ENCODE measurements around the gene USP31. TPM values are rescaled to one million over a fixed set of nuclear protein-coding genes. Genes with fewer than 3 reads are reported as not detected.

USP31 gene
- total and polyA plus RNA-seq, 10 donors: 0.52 to 9.0 (median 5.5) TPM

- no peak overlapping the region for H3K4me3 ChIP-seq
- DNase-seq: no peak
- no peak overlapping the region for H3K27ac ChIP-seq
- H3K9me3 ChIP-seq: no peaks in the 10 kb centered on the region
- peaks cover 0 to 82% (median 38%) of the 10 kb centered on the region in 7 donors for H3K27me3 ChIP-seq (replicated peaks in 1 of 7)
- peaks cover 12 to 20% (median 14%) of the 10 kb centered on the region in 6 donors for H3K4me1 ChIP-seq
- no peaks in the 10 kb centered on the region for H3K36me3 ChIP-seq
- intact Hi-C loops (cut with DNase I; ENCODE audit: low total_unique reads): no loop called here
- TF ChIP-seq POLR2AphosphoS5 (IDR thresholded peaks at IDR 0.05) (no peak), POLR2A (IDR thresholded peaks at IDR 0.05) (no peak), CTCF (IDR thresholded peaks at IDR 0.05 in 8 of 11, conservative IDR thresholded peaks at IDR 0.05 in 3 of 11) (no peak)
- 58 to 69% (median 60%) methylated on average over 11 of the region's 11 CpGs for WGBS, 5 donors
Observed at GRCh38 chr16:23185656-23186055, 36.4 kb upstream of the USP31 start.

GRCh38 chr16:23183543-23183862, 34.3 kb upstream of the USP31 start:
- H3K27ac ChIP-seq: no peak overlapping the region
- H3K27me3 ChIP-seq (replicated peaks in 1 of 7): peaks cover 0 to 88% (median 45%) of the 10 kb centered on the region in 7 donors
- peak overlapping the region in 1 of 8 donors; percentile 32 for H3K4me3 ChIP-seq

GRCh38 chr16:23182679-23183542, 33.7 kb upstream of the USP31 start, which contains the start of gene SCNN1G:
TSS of gene SCNN1G (plus strand) at chr16:23182745. CDS start at chr16:23186272, 3,527 bp downstream.
- peak; percentile 75 for DNase-seq
- intact Hi-C loops (cut with DNase I; ENCODE audit: low total_unique reads): loop anchor here (5.0 kb wide), 1 partner anchor 249 kb away; no protein-coding TSS in a partner anchor
- WGBS, 5 donors: 2 to 5% (median 4%) methylated on average over 42 to 71 of the region's 71 CpGs
- H3K4me3 ChIP-seq: peak within 1 kb of the TSS; percentile 15 to 69 (median 34)
- no peaks in the 10 kb centered on the region for H3K9me3 ChIP-seq
- peaks cover 12 to 20% (median 14%) of the 10 kb centered on the region in 6 donors for H3K4me1 ChIP-seq
- TF ChIP-seq POLR2AphosphoS5 (IDR thresholded peaks at IDR 0.05): no peak
- TF ChIP-seq CTCF (IDR thresholded peaks at IDR 0.05 in 8 of 11, conservative IDR thresholded peaks at IDR 0.05 in 3 of 11): peak in 6 of 11 experiments; percentile 6 to 67 (median 54)
- TF ChIP-seq POLR2A (IDR thresholded peaks at IDR 0.05): no peak
- H3K36me3 ChIP-seq: no peaks in the 10 kb centered on the region
- no peak within 1 kb of the TSS for H3K27ac ChIP-seq
- H3K27me3 ChIP-seq (replicated peaks in 1 of 7): peaks cover 0 to 94% (median 45%) of the 10 kb centered on the region in 7 donors

More at GRCh38 chr16:23183543-23183862, 34.3 kb upstream of the USP31 start:
- TF ChIP-seq POLR2A (IDR thresholded peaks at IDR 0.05): no peak
- no peak for TF ChIP-seq POLR2AphosphoS5 (IDR thresholded peaks at IDR 0.05)
- no peak for TF ChIP-seq CTCF (IDR thresholded peaks at IDR 0.05 in 8 of 11, conservative IDR thresholded peaks at IDR 0.05 in 3 of 11)
- intact Hi-C loops (cut with DNase I; ENCODE audit: low total_unique reads): loop anchor here (5.0 kb wide), 1 partner anchor 249 kb away; no protein-coding TSS in a partner anchor
- H3K4me1 ChIP-seq: peaks cover 12 to 20% (median 14%) of the 10 kb centered on the region in 6 donors
- no peak for DNase-seq
- no peaks in the 10 kb centered on the region for H3K9me3 ChIP-seq
- WGBS, 5 donors: 22 to 53% (median 28%) methylated on average over 1 to 4 of the region's 4 CpGs
- H3K36me3 ChIP-seq: no peaks in the 10 kb centered on the region

GRCh38 chr16:23182206-23182678, 33.0 kb upstream of the USP31 start:
- DNase-seq: peak; percentile 92
- Histone ChIP-seq H3K36me3 (no peaks in the 10 kb centered on the region), H3K4me3 (peak overlapping the region; percentile 15 to 69 (median 34)), H3K27me3 (replicated peaks in 1 of 7) (peaks cover 0 to 98% (median 45%) of the 10 kb centered on the region in 7 donors), H3K9me3 (no peaks in the 10 kb centered on the region), H3K4me1 (peaks cover 12 to 20% (median 14%) of the 10 kb centered on the region in 6 donors), H3K27ac (no peak overlapping the region)
- intact Hi-C loops (cut with DNase I; ENCODE audit: low total_unique reads): loop anchor here (5.0 kb wide), 1 partner anchor 250 kb away; no protein-coding TSS in a partner anchor
- 3 to 5% (median 5%) methylated on average over 30 to 33 of the region's 33 CpGs for WGBS, 5 donors
- TF ChIP-seq CTCF (IDR thresholded peaks at IDR 0.05 in 8 of 11, conservative IDR thresholded peaks at IDR 0.05 in 3 of 11) (peak; percentile 59 to 96 (median 91)), POLR2AphosphoS5 (IDR thresholded peaks at IDR 0.05) (peak in 2 of 3 donors; percentile 21 to 36), POLR2A (IDR thresholded peaks at IDR 0.05) (no peak)
